ENCODE results near the gene SLC15A1.
A peak's percentile ranks its signal among the peaks of the same experiment; 100 is the strongest.

The SLC15A1 gene

GRCh38 chr13:98675066-98675465 lies 77.4 kb downstream of the SLC15A1 start (continued):
- TF ChIP-seq ZNF391 (tag by site-specific recombination; IDR thresholded peaks at IDR 0.05; ENCODE audit: borderline replicate concordance, low read depth) = no peak
- TF ChIP-seq PRDM4 (tag by site-specific recombination; IDR thresholded peaks at IDR 0.05) = no peak
- TF ChIP-seq ZNF138 (tag by site-specific recombination; IDR thresholded peaks at IDR 0.05; ENCODE audit: borderline replicate concordance) = no peak
- TF ChIP-seq ZNF221 (tag by site-specific recombination; IDR thresholded peaks at IDR 0.05; ENCODE audit: borderline replicate concordance) = no peak
- no peak for TF ChIP-seq BCL11B (tag by site-specific recombination; IDR thresholded peaks at IDR 0.05; ENCODE audit: low read depth)
- no peak for TF ChIP-seq INSM2 (tag by site-specific recombination; IDR thresholded peaks at IDR 0.05)
- TF ChIP-seq ZNF571 (tag by site-specific recombination; IDR thresholded peaks at IDR 0.05) = no peak
- no peak for TF ChIP-seq ZNF530 (tag by site-specific recombination; IDR thresholded peaks at IDR 0.05; ENCODE audit: low read depth)
- no peak for TF ChIP-seq ZNF10 (tag by site-specific recombination; IDR thresholded peaks at IDR 0.05)
- TF ChIP-seq AEBP2 (tag by site-specific recombination; IDR thresholded peaks at IDR 0.05; ENCODE audit: borderline replicate concordance) = no peak
- TF ChIP-seq ZNF202 (tag by site-specific recombination; IDR thresholded peaks at IDR 0.05; ENCODE audit: borderline replicate concordance) = no peak
- TF ChIP-seq ZNF776 (tag by site-specific recombination; IDR thresholded peaks at IDR 0.05; ENCODE audit: borderline replicate concordance) = no peak
- TF ChIP-seq ZNF16 (tag by site-specific recombination; IDR thresholded peaks at IDR 0.05; ENCODE audit: low read depth) = no peak
- no peak for TF ChIP-seq MYNN (tag by site-specific recombination; IDR thresholded peaks at IDR 0.05; ENCODE audit: borderline replicate concordance)
- TF ChIP-seq ZFP69B (tag by site-specific recombination; IDR thresholded peaks at IDR 0.05) = no peak

- H3K36me3 ChIP-seq (ENCODE audit: control insufficient read depth in 2 of 2, insufficient read depth in 1 of 2, low read length in 2 of 2) = no peaks in the 10 kb centered on the region
- POLR2A ChIA-PET = no interaction called here
- H3K9me3 ChIP-seq (ENCODE audit: control insufficient read depth, insufficient read depth, low read depth, low read length) = no peaks in the 10 kb centered on the region
- H3K4me1 ChIP-seq (ENCODE audit: control insufficient read depth, insufficient read depth, low read length) = no peaks in the 10 kb centered on the region
- no peak overlapping the region for H3K4me3 ChIP-seq (ENCODE audit: low read depth, low read length)
- no peak overlapping the region for H3K27ac ChIP-seq (ENCODE audit: extremely low read depth, low read depth, low read length)
- CTCF ChIA-PET = interaction anchor here (0.6 to 1.6 kb wide), 20 partner anchors 9 to 817 kb away, joined by 3 to 13 read pairs (median 3); no protein-coding TSS in a partner anchor
- TF ChIP-seq ZSCAN16 (tag by site-specific recombination; IDR thresholded peaks at IDR 0.05) (no peak), ZNF654 (tag by site-specific recombination; IDR thresholded peaks at IDR 0.05; ENCODE audit: low read depth) (peak; percentile 91), ZNF513 (tag by site-specific recombination; IDR thresholded peaks at IDR 0.05) (no peak), ZNF561 (tag by site-specific recombination; IDR thresholded peaks at IDR 0.05; ENCODE audit: borderline replicate concordance) (0 out of 2 replicates have a peak, but pooled peaks have one; percentile 16), ZNF2 (tag by site-specific recombination; IDR thresholded peaks at IDR 0.05) (0 out of 2 replicates have a peak, but pooled peaks have one; percentile 48), ZBTB44 (tag by site-specific recombination; IDR thresholded peaks at IDR 0.05) (0 out of 2 replicates have a peak, but pooled peaks have one; percentile 20), SP7 (tag by site-specific recombination; IDR thresholded peaks at IDR 0.05) (peak; percentile 27; the same call in 1 of the 2 replicates), SCRT2 (tag by site-specific recombination; IDR thresholded peaks at IDR 0.05) (peak; percentile 61; the same call in 1 of the 2 replicates)
Measured at GRCh38 chr13:98672947-98673613, 79.4 kb downstream of the SLC15A1 start.

Measured in HEK293 (cell line).